Fibroblast of lung (primary cell): ENCODE data around the gene TARS3. TPM values are rescaled to one million over a fixed set of nuclear protein-coding genes. Genes with fewer than 3 reads are reported as not detected.

Source experiments
- DNase-seq, 2 donors: peaks; one replicate each; pipeline versions ENCODE4 v3.0.0 to v3.0.0-alpha.2; 2010; ENCODE audit warnings: low read depth in 2 of 2
- H2AFZ ChIP-seq: 2 replicates; pipeline ENCODE4 v1.5.1; 2012; ENCODE audit warnings: low read length, control low read depth, inconsistent platforms
- H3K27ac ChIP-seq: 2 replicates; pipeline ENCODE4 v1.5.1; 2011; ENCODE audit warnings: low read length, control low read depth; ENCODE audit not compliant: insufficient read depth
- H3K27me3 ChIP-seq: 2 replicates; pipeline ENCODE4 v1.5.1; 2011; ENCODE audit warnings: mild to moderate bottlenecking, low read length; ENCODE audit not compliant: control insufficient read depth, insufficient read depth
- H3K36me3 ChIP-seq: 2 replicates; pipeline ENCODE4 v1.5.1; 2011; ENCODE audit warnings: low read length; ENCODE audit not compliant: control insufficient read depth, insufficient read depth
- H3K4me1 ChIP-seq: 2 replicates; pipeline ENCODE4 v1.5.1; 2011; ENCODE audit warnings: low read length; ENCODE audit not compliant: control insufficient read depth, insufficient read depth; ENCODE audit errors: extremely low read depth
- H3K4me2 ChIP-seq: 2 replicates; pipeline ENCODE4 v1.5.1; 2011; ENCODE audit warnings: low read length, control low read depth; ENCODE audit not compliant: insufficient read depth; ENCODE audit errors: extremely low read depth
- H3K4me3 ChIP-seq, 4 experiments: fragments of 200-600 bp in 1 of 4; sonication (generic) in 1 of 4; replicated peaks in 1 of 4; 2 replicates each; pipeline ENCODE4 v1.5.1; 2011 to 2016; ENCODE audit warnings: low read length in 4 of 4, low read depth in 3 of 4, mild to moderate bottlenecking in 3 of 4, control low read depth in 2 of 4, inconsistent platforms in 1 of 4, mixed read lengths in 1 of 4; ENCODE audit not compliant: insufficient read depth in 1 of 4; ENCODE audit errors: control extremely low read depth in 1 of 4
- H3K79me2 ChIP-seq: 2 replicates; pipeline ENCODE4 v1.5.1; 2012; ENCODE audit warnings: mild to moderate bottlenecking, low read length, inconsistent platforms; ENCODE audit not compliant: control insufficient read depth, insufficient read depth
- H3K9ac ChIP-seq: 2 replicates; pipeline ENCODE4 v1.5.1; 2011; ENCODE audit warnings: mild to moderate bottlenecking, low read length, control low read depth; ENCODE audit not compliant: insufficient read depth
- H3K9me3 ChIP-seq: 2 replicates; pipeline ENCODE4 v1.5.1; 2012; ENCODE audit warnings: low read depth, low read length; ENCODE audit not compliant: control insufficient read depth, insufficient read depth
- H4K20me1 ChIP-seq: 2 replicates; pipeline ENCODE4 v1.5.1; 2011; ENCODE audit warnings: low read length; ENCODE audit not compliant: control insufficient read depth, insufficient read depth; ENCODE audit errors: extremely low read depth
- EZH2 ChIP-seq: IDR thresholded peaks from 2 replicates; pipeline ENCODE4 v1.5.1; 2012; ENCODE audit warnings: low read length, control low read depth, mild to moderate bottlenecking; ENCODE audit errors: missing control alignments
- polyA plus RNA-seq, 2 donors: library from polyadenylated mRNA; depleted of rRNA in 1 of 2; stranded (reverse) in 1 of 2; unstranded in 1 of 2; fragments of >200 nt; gene quantifications; 2 replicates each; pipeline ENCODE4 v1.2.1, GENCODE V29; 2011 to 2012; ENCODE audit warnings: missing spikeins in 1 of 2
- total RNA-seq: library from RNA; depleted of rRNA; stranded (reverse); fragments of >200 nt; gene quantifications from 2 replicates; pipeline ENCODE4 v1.2.1, GENCODE V29; 2014
- TF ChIP-seq, protein P1 (sequence below), 2 donors: IDR thresholded peaks in 1 of 2; conservative IDR thresholded peaks in 1 of 2; 1 replicate in 1 of 2; 2 replicates in 1 of 2; pipeline ENCODE4 v1.5.1; 2011 to 2012; ENCODE audit warnings: low read length in 2 of 2, control low read depth in 1 of 2, inconsistent platforms in 1 of 2, low read depth in 1 of 2, mild to moderate bottlenecking in 1 of 2

TARS3 gene
- total and polyA plus RNA-seq, 2 donors (not counting 1 experiment from before 2014, with no cell fraction given): 4.3 to 23.3 TPM

DNA sequence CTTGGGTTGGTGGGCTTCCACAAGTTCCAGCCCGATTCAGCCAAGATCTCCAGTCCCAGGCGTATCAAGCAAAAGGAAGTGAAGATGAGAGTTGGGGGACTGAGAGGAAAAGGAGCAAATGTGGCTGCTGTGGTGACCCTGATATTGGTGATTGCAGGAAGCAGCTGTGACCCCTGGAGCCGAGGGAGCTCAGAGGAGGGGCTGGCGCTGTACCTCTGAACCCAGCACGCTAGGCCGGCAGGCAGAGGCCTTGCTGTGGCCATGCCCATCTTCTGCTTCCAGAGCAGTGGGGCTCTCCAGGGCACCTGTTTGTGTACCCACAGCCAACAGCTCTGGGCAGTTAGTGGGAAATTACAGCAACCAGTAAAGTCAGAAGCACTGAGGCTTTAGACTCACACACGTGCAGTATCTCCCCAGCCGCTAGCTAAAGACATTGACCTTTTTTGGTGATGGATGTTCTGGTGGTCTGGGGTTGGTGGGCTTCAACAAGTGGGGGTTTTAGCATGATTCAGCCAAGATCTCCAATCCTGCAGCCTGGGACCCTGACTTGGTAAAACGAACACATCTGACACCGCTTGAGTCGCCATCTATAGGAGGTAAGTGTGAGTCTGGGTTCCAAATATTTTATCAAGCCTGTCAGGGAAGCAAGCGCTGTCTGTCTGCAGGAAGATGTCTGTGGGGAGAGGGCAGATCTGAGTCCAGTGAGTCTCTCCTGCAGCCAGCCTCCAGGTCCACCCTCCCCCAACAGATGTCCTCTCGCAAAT lies 105.2 kb downstream of the TARS3 start:
- no peak for DNase-seq
- Histone ChIP-seq H3K4me2 (no peak overlapping the region), H2AFZ (no peak overlapping the region)

GRCh38 chr15:101618076-101618475 lies 106.2 kb downstream of the TARS3 start:
- Histone ChIP-seq H3K4me1 (no peaks in the 10 kb centered on the region), H3K36me3 (no peaks in the 10 kb centered on the region), H3K9ac (no peak overlapping the region), H3K9me3 (no peaks in the 10 kb centered on the region), H3K79me2 (no peaks in the 10 kb centered on the region), H3K4me3 (no peak overlapping the region), H3K27me3 (no peaks in the 10 kb centered on the region), H3K27ac (no peak overlapping the region), H4K20me1 (no peaks in the 10 kb centered on the region), H2AFZ (no peak overlapping the region), H3K4me2 (no peak overlapping the region)
- no peak for TF ChIP-seq EZH2
- TF ChIP-seq, protein P1, sequence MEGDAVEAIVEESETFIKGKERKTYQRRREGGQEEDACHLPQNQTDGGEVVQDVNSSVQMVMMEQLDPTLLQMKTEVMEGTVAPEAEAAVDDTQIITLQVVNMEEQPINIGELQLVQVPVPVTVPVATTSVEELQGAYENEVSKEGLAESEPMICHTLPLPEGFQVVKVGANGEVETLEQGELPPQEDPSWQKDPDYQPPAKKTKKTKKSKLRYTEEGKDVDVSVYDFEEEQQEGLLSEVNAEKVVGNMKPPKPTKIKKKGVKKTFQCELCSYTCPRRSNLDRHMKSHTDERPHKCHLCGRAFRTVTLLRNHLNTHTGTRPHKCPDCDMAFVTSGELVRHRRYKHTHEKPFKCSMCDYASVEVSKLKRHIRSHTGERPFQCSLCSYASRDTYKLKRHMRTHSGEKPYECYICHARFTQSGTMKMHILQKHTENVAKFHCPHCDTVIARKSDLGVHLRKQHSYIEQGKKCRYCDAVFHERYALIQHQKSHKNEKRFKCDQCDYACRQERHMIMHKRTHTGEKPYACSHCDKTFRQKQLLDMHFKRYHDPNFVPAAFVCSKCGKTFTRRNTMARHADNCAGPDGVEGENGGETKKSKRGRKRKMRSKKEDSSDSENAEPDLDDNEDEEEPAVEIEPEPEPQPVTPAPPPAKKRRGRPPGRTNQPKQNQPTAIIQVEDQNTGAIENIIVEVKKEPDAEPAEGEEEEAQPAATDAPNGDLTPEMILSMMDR (conservative IDR thresholded peaks at IDR 0.05 in 1 of 2, IDR thresholded peaks at IDR 0.05 in 1 of 2; ENCODE audit: low read depth in 1 of 2, low read length in 2 of 2): no peak
- DNase-seq: no peak

More for the DNA sequence above, 105.2 kb downstream of the TARS3 start:
- no peaks in the 10 kb centered on the region for H4K20me1 ChIP-seq
- H3K27ac ChIP-seq: no peak overlapping the region
- H3K9ac ChIP-seq: no peak overlapping the region
- no peaks in the 10 kb centered on the region for H3K27me3 ChIP-seq
- H3K9me3 ChIP-seq: no peaks in the 10 kb centered on the region
- no peaks in the 10 kb centered on the region for H3K4me1 ChIP-seq
- no peaks in the 10 kb centered on the region for H3K36me3 ChIP-seq
- no peaks in the 10 kb centered on the region for H3K79me2 ChIP-seq
- no peak overlapping the region for H3K4me3 ChIP-seq
- TF ChIP-seq EZH2: no peak
- TF ChIP-seq, protein P1 (conservative IDR thresholded peaks at IDR 0.05 in 1 of 2, IDR thresholded peaks at IDR 0.05 in 1 of 2; ENCODE audit: low read depth in 1 of 2, low read length in 2 of 2): no peak

- no peaks in the 10 kb centered on the region for H3K9me3 ChIP-seq
- TF ChIP-seq EZH2: no peak
- TF ChIP-seq, protein P1 (conservative IDR thresholded peaks at IDR 0.05 in 1 of 2, IDR thresholded peaks at IDR 0.05 in 1 of 2; ENCODE audit: low read depth in 1 of 2, low read length in 2 of 2): no peak
- H3K9ac ChIP-seq: no peak overlapping the region
- H4K20me1 ChIP-seq: no peaks in the 10 kb centered on the region
- H3K4me2 ChIP-seq: no peak overlapping the region
- H3K79me2 ChIP-seq: no peaks in the 10 kb centered on the region
- DNase-seq: no peak
- H3K27ac ChIP-seq: no peak overlapping the region
- H3K4me1 ChIP-seq: no peaks in the 10 kb centered on the region
- no peaks in the 10 kb centered on the region for H3K36me3 ChIP-seq
- no peak overlapping the region for H2AFZ ChIP-seq
- H3K27me3 ChIP-seq: no peaks in the 10 kb centered on the region
- no peak overlapping the region for H3K4me3 ChIP-seq
Measured at GRCh38 chr15:101617390-101617965, 106.8 kb downstream of the TARS3 start.
